WI38 (cell line): ENCODE data around the gene FAM83G.
"Not testable (repeated sequence)": the region's sequence is repeated elsewhere in the genome, so short reads cannot be mapped to it uniquely, and the experiment has no call there.

Experiments
- H3K4me3 ChIP-seq: 2 replicates; pipeline ENCODE4 v1.5.1; 2011; ENCODE audit warnings: low read depth, mild to moderate bottlenecking, control low read depth, low read length
- CTCF ChIP-seq: IDR thresholded peaks from 2 replicates; pipeline ENCODE4 v1.5.1; 2012; ENCODE audit warnings: low read depth, mild to moderate bottlenecking, control low read depth, low read length

FAM83G gene

DNA sequence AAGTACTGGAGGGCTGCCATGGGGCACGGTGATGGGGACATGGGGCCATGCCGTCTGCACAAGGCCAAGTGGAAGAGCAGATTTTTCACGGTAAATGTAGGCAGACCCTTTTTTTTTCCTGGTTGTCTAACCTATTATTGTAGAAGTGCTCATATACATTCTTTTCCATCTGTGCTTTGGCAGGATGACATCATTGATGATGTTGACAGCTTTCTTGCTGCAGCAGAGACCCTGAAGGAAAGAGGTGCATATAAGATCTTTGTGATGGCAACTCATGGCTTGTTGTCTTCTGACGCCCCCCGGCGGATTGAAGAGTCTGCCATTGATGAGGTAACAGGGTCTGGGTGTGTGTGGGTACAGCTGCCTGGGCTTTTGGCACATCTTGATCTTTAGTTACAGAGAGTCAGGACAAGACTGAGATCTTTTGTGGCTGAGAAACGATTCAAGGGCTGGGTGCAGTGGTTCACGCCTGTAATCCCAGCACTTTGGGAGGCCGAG is 75.9 kb downstream of the FAM83G start:
- H3K4me3 ChIP-seq, result no peak overlapping the region
- no peak for TF ChIP-seq CTCF

GRCh38 chr17:18925187-18925586 is 79.4 kb downstream of the FAM83G start:
- H3K4me3 ChIP-seq, result no peak overlapping the region
- TF ChIP-seq CTCF, result no peak

GRCh38 chr17:18922596-18922995 is 82.0 kb downstream of the FAM83G start:
- H3K4me3 ChIP-seq, result not testable (repeated sequence)

GRCh38 chr17:18921912-18922451 is 82.6 kb downstream of the FAM83G start:
- TF ChIP-seq CTCF, result no peak
- H3K4me3 ChIP-seq, result no peak overlapping the region

DNA sequence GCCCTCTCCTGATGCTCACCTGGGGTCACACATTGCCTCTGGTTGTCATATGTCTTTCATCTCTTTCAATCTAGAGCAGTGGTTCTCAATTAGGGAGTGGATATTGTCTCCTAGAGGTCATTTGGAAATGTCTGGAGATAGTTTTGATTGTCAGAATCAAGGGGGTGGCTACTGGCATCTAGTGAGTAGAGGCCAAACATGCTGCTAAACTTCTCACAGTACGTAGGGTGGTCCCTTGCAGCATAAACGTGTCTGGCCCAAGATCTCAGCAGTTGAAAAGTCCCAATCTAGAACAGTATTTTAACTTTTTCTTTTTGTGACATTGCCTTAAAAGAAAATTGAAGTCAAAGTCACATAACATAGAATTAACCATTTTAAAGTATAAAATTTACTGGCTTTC is 83.1 kb downstream of the FAM83G start:
- TF ChIP-seq CTCF, result no peak
- H3K4me3 ChIP-seq, result no peak overlapping the region

DNA sequence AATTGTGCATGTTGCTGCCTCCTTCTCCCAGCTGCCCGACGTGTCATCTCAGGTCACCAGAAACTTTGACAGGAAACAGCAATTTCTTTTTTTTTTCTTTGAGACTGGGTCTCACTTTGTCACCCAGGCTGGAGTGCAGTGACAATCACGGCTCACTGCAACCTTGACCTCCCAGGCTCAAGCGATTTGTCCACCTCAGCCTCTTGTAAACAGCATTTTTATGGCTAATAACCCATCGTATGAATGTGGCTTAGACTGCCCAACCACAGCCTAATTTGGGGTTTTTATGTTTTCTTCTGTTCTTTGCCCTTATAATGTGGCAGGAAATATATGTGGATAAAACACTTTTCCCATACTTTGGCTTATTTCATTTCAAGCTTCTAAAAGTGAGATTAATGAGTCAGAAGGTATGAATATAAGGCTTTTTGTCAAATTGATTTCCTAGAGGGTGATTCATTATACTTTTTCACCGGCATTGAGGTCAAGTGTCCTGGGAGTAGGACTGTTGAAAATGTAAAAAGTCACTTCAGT is 83.6 kb downstream of the FAM83G start:
- TF ChIP-seq CTCF, result no peak
- no peak overlapping the region for H3K4me3 ChIP-seq

- no peak overlapping the region for H3K4me3 ChIP-seq
- TF ChIP-seq CTCF, result no peak
Measured at GRCh38 chr17:18919963-18920362, 84.6 kb downstream of the FAM83G start.
